ENCODE results near the gene FCRLA.
A peak's percentile ranks its signal among the peaks of the same experiment; 100 is the strongest.

Gene FCRLA

DNA sequence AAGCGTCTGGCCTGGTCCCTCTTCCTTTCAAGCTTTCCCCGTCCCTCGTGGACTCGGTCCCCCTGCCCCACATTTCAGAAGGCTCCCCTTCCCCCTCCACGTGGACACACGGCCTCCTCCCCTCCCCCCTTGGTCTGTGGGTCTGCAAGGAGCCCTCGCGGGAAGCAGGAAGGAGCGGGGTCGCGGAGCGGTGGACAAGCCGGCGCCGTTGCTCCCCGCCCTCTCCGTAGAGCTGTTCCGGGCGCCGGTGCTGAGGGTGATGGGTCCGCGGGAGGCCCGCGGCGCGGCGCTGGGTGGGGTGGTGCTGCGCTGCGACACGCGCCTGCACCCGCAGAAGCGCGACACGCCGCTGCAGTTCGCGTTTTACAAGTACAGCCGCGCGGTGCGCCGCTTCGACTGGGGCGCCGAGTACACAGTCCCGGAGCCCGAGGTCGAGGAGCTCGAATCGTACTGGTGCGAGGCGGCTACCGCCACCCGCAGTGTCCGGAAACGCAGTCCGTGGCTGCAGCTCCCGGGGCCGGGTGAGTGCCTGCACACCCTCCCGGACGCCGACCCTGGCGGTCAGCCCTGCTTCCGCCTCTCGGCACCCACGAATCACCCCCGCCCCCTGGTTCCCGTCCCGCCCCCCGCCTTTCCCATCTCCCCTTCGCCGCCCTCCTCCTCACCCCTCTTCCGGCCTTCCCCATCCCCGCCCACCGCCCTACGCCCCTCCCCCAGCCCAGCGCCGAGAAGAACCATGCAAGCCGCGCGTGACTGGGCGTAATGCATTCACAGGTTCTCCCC is 19.6 kb downstream of the FCRLA start:
- Histone ChIP-seq H3K4me1 (ENCODE audit: control extremely low read depth in 1 of 4, control insufficient read depth in 4 of 4, insufficient read depth in 4 of 4, low read length in 3 of 4) (peaks cover 4 to 55% (median 23%) of the 10 kb centered on the region in 4 experiments), H3K27ac (ENCODE audit: insufficient read depth in 1 of 2, low read depth in 1 of 2, low read length in 2 of 2, poor library complexity in 1 of 2, severe bottlenecking in 2 of 2) (peak overlapping the region in 1 of 2 experiments; percentile 77)
- 0% methylated on average over 50 of the region's 83 CpGs for WGBS (ENCODE audit: insufficient coverage)

GRCh38 chr1:161727256-161727924 is 20.4 kb downstream of the FCRLA start:
- ChIA-PET POLR2A (no interaction called here), CTCF (interaction anchor here (1.0 to 6.2 kb wide), 2 partner anchors 10 to 13 kb away, joined by 3 to 74 read pairs; no protein-coding TSS in a partner anchor)
- H3K27ac ChIP-seq (ENCODE audit: insufficient read depth in 1 of 2, low read depth in 1 of 2, low read length in 2 of 2, poor library complexity in 1 of 2, severe bottlenecking in 2 of 2): peak overlapping the region in 1 of 2 experiments; percentile 77
- no peaks in the 10 kb centered on the region for H3K9me3 ChIP-seq (ENCODE audit: control extremely low read depth in 1 of 5, control insufficient read depth in 4 of 5, insufficient read depth in 2 of 5, low read depth in 1 of 5, low read length in 4 of 5)
- DNase-seq: peak; percentile 52 to 92 (median 90)
- peaks cover 4 to 48% (median 23%) of the 10 kb centered on the region in 4 experiments for H3K4me1 ChIP-seq (ENCODE audit: control extremely low read depth in 1 of 4, control insufficient read depth in 4 of 4, insufficient read depth in 4 of 4, low read length in 3 of 4)
- H3K4me3 ChIP-seq (ENCODE audit: control insufficient read depth in 1 of 7, extremely low read depth in 1 of 7, insufficient read depth in 4 of 7, low read depth in 2 of 7, low read length in 6 of 7): peak overlapping the region; percentile 22 to 89 (median 73)
- peaks cover 0 to 39% (median 11%) of the 10 kb centered on the region in 5 experiments for H3K27me3 ChIP-seq (replicated peaks in 2 of 5; ENCODE audit: control insufficient read depth in 4 of 5, insufficient read depth in 5 of 5, low read length in 4 of 5)
- H3K36me3 ChIP-seq (ENCODE audit: control insufficient read depth in 4 of 4, insufficient read depth in 4 of 4, low read length in 3 of 4): no peaks in the 10 kb centered on the region
- WGBS (ENCODE audit: insufficient coverage): 0% methylated on average over 31 of the region's 38 CpGs

More for the DNA sequence above, 19.6 kb downstream of the FCRLA start:
- H3K9me3 ChIP-seq (ENCODE audit: control extremely low read depth in 1 of 5, control insufficient read depth in 4 of 5, insufficient read depth in 2 of 5, low read depth in 1 of 5, low read length in 4 of 5): no peaks in the 10 kb centered on the region
- H3K36me3 ChIP-seq (ENCODE audit: control insufficient read depth in 4 of 4, insufficient read depth in 4 of 4, low read length in 3 of 4): no peaks in the 10 kb centered on the region
- peak; percentile 44 to 78 (median 64) for DNase-seq
- ChIA-PET POLR2A (no interaction called here), CTCF (interaction anchor here (1.0 to 6.2 kb wide), 4 partner anchors 9 to 23 kb away, joined by 3 to 74 read pairs (median 6); partner anchors contain the start of gene DUSP12)
- peak overlapping the region; percentile 40 to 89 (median 73) for H3K4me3 ChIP-seq (ENCODE audit: control insufficient read depth in 1 of 7, extremely low read depth in 1 of 7, insufficient read depth in 4 of 7, low read depth in 2 of 7, low read length in 6 of 7)
- H3K27me3 ChIP-seq (replicated peaks in 2 of 5; ENCODE audit: control insufficient read depth in 4 of 5, insufficient read depth in 5 of 5, low read length in 4 of 5): peaks cover 0 to 42% (median 15%) of the 10 kb centered on the region in 5 experiments

- POLR2A ChIA-PET: no interaction called here
Observed at GRCh38 chr1:161728376-161729226, 21.6 kb downstream of the FCRLA start.

GRCh38 chr1:161730050-161730564 is 23.1 kb downstream of the FCRLA start:
- H3K9me3 ChIP-seq (ENCODE audit: control extremely low read depth in 1 of 5, control insufficient read depth in 4 of 5, insufficient read depth in 2 of 5, low read depth in 1 of 5, low read length in 4 of 5): no peaks in the 10 kb centered on the region
- H3K27me3 ChIP-seq (replicated peaks in 2 of 5; ENCODE audit: control insufficient read depth in 4 of 5, insufficient read depth in 5 of 5, low read length in 4 of 5): peaks cover 0 to 18% (median 5%) of the 10 kb centered on the region in 5 experiments
- no peak overlapping the region for H3K27ac ChIP-seq (ENCODE audit: insufficient read depth in 1 of 2, low read depth in 1 of 2, low read length in 2 of 2, poor library complexity in 1 of 2, severe bottlenecking in 2 of 2)
- DNase-seq: peak in 1 of 3 donors; percentile 10
- CTCF ChIA-PET: interaction anchor here (6.2 kb wide), 1 partner anchor 10 kb away, joined by 74 read pairs; no protein-coding TSS in a partner anchor
- WGBS (ENCODE audit: insufficient coverage): 90% methylated on average over 5 of the region's 6 CpGs
- POLR2A ChIA-PET: no interaction called here
- H3K4me3 ChIP-seq (ENCODE audit: control insufficient read depth in 1 of 7, extremely low read depth in 1 of 7, insufficient read depth in 4 of 7, low read depth in 2 of 7, low read length in 6 of 7): no peak overlapping the region
- peaks cover 4 to 47% (median 23%) of the 10 kb centered on the region in 4 experiments for H3K4me1 ChIP-seq (ENCODE audit: control extremely low read depth in 1 of 4, control insufficient read depth in 4 of 4, insufficient read depth in 4 of 4, low read length in 3 of 4)
- no peaks in the 10 kb centered on the region for H3K36me3 ChIP-seq (ENCODE audit: control insufficient read depth in 4 of 4, insufficient read depth in 4 of 4, low read length in 3 of 4)

More at GRCh38 chr1:161728376-161729226, 21.6 kb downstream of the FCRLA start:
- WGBS (ENCODE audit: insufficient coverage): 91% methylated on average over 6 of the region's 7 CpGs
- Histone ChIP-seq H3K4me1 (ENCODE audit: control extremely low read depth in 1 of 4, control insufficient read depth in 4 of 4, insufficient read depth in 4 of 4, low read length in 3 of 4) (peaks cover 4 to 47% (median 23%) of the 10 kb centered on the region in 4 experiments), H3K27me3 (replicated peaks in 2 of 5; ENCODE audit: control insufficient read depth in 4 of 5, insufficient read depth in 5 of 5, low read length in 4 of 5) (peaks cover 0 to 30% (median 11%) of the 10 kb centered on the region in 5 experiments), H3K27ac (ENCODE audit: insufficient read depth in 1 of 2, low read depth in 1 of 2, low read length in 2 of 2, poor library complexity in 1 of 2, severe bottlenecking in 2 of 2) (no peak overlapping the region), H3K9me3 (ENCODE audit: control extremely low read depth in 1 of 5, control insufficient read depth in 4 of 5, insufficient read depth in 2 of 5, low read depth in 1 of 5, low read length in 4 of 5) (no peaks in the 10 kb centered on the region), H3K36me3 (ENCODE audit: control insufficient read depth in 4 of 4, insufficient read depth in 4 of 4, low read length in 3 of 4) (no peaks in the 10 kb centered on the region), H3K4me3 (ENCODE audit: control insufficient read depth in 1 of 7, extremely low read depth in 1 of 7, insufficient read depth in 4 of 7, low read depth in 2 of 7, low read length in 6 of 7) (no peak overlapping the region)
- CTCF ChIA-PET: interaction anchor here (6.2 kb wide), 1 partner anchor 12 kb away, joined by 74 read pairs; no protein-coding TSS in a partner anchor
- DNase-seq: no peak

DNA sequence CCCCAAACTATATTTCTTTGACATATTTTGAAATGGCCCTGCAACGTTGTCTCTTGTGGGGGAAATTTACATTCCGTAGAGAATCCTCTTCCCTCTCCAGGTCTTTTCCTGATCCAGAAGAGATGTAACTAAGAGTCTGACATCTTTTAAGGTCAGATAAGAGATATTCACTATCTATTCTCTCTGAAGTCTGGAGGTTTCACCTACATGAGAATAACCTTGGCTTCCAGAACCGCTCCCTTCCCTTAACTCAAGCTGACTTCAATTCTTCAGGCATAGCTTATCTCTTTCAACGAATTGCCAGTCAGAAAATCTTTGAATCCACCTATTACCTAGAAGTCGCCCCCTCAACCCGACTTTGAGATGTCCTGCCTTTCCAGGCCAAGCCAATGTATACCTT is 24.2 kb downstream of the FCRLA start:
- ChIA-PET POLR2A (no interaction called here), CTCF (interaction anchor here (3.6 to 6.2 kb wide), 2 partner anchors 9 kb away, joined by 14 to 74 read pairs; no protein-coding TSS in a partner anchor)
- H3K27ac ChIP-seq (ENCODE audit: insufficient read depth in 1 of 2, low read depth in 1 of 2, low read length in 2 of 2, poor library complexity in 1 of 2, severe bottlenecking in 2 of 2): no peak overlapping the region
- H3K9me3 ChIP-seq (ENCODE audit: control extremely low read depth in 1 of 5, control insufficient read depth in 4 of 5, insufficient read depth in 2 of 5, low read depth in 1 of 5, low read length in 4 of 5): no peaks in the 10 kb centered on the region
- H3K4me1 ChIP-seq (ENCODE audit: control extremely low read depth in 1 of 4, control insufficient read depth in 4 of 4, insufficient read depth in 4 of 4, low read length in 3 of 4): peaks cover 2 to 36% (median 14%) of the 10 kb centered on the region in 4 experiments
- WGBS (ENCODE audit: insufficient coverage): 100% methylated on average over 3 of the region's 6 CpGs
- no peak for DNase-seq
- no peak overlapping the region for H3K4me3 ChIP-seq (ENCODE audit: control insufficient read depth in 1 of 7, extremely low read depth in 1 of 7, insufficient read depth in 4 of 7, low read depth in 2 of 7, low read length in 6 of 7)
- H3K36me3 ChIP-seq (ENCODE audit: control insufficient read depth in 4 of 4, insufficient read depth in 4 of 4, low read length in 3 of 4): no peaks in the 10 kb centered on the region
- peaks cover 0 to 15% (median 5%) of the 10 kb centered on the region in 5 experiments for H3K27me3 ChIP-seq (replicated peaks in 2 of 5; ENCODE audit: control insufficient read depth in 4 of 5, insufficient read depth in 5 of 5, low read length in 4 of 5)

DNA sequence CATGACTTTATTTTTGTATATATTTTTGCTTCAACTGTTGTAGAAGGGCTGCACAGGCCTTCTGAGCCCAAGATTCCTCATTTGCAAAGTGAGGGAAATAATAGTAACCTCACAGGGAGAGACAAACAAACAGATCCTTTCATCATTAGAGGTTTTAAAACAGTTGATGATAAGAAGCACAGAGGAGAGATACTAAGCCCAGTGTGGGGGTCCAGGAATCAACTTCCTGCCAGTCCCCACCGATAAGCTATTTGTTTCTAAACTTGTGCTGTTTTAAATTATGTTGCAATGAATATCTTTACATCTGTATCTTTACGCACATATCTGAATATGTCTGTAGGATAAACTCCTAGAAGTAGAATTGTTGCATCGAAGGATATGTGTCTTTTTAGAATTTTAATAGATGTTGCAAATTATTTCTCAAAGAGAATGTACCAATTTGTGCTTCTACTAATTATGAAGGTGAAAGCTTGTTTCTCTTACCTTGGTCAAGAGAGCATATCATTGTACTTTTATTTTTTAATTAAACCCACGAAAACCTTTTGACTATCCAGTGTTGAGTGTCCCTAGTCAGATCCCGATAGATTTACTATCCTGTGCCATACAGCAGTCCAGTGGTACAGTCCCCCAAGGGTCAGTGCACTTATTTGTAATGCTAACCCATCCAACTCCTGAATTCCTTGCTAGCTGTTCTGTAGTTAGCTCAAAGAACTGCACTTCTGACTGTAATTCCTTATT is 25.1 kb downstream of the FCRLA start:
- peaks cover 0 to 15% (median 5%) of the 10 kb centered on the region in 5 experiments for H3K27me3 ChIP-seq (replicated peaks in 2 of 5; ENCODE audit: control insufficient read depth in 4 of 5, insufficient read depth in 5 of 5, low read length in 4 of 5)
- ChIA-PET CTCF (interaction anchor here (0.9 to 3.6 kb wide), 6 partner anchors 9 to 249 kb away, joined by 3 to 14 read pairs (median 3); partner anchors contain the start of gene FCRLA), POLR2A (no interaction called here)
- H3K4me3 ChIP-seq (ENCODE audit: control insufficient read depth in 1 of 7, extremely low read depth in 1 of 7, insufficient read depth in 4 of 7, low read depth in 2 of 7, low read length in 6 of 7): no peak overlapping the region
- H3K27ac ChIP-seq (ENCODE audit: insufficient read depth in 1 of 2, low read depth in 1 of 2, low read length in 2 of 2, poor library complexity in 1 of 2, severe bottlenecking in 2 of 2): no peak overlapping the region
- no peak for DNase-seq
- H3K36me3 ChIP-seq (ENCODE audit: control insufficient read depth in 4 of 4, insufficient read depth in 4 of 4, low read length in 3 of 4): no peaks in the 10 kb centered on the region
- 93% methylated on average over 2 of the region's 5 CpGs for WGBS (ENCODE audit: insufficient coverage)
- peaks cover 2 to 29% (median 7%) of the 10 kb centered on the region in 4 experiments for H3K4me1 ChIP-seq (ENCODE audit: control extremely low read depth in 1 of 4, control insufficient read depth in 4 of 4, insufficient read depth in 4 of 4, low read length in 3 of 4)
- no peaks in the 10 kb centered on the region for H3K9me3 ChIP-seq (ENCODE audit: control extremely low read depth in 1 of 5, control insufficient read depth in 4 of 5, insufficient read depth in 2 of 5, low read depth in 1 of 5, low read length in 4 of 5)

Data from common myeloid progenitor, CD34-positive (primary cell).